Measurements from ENCODE around the gene IZUMO4.
A peak's percentile ranks its signal among the peaks of the same experiment; 100 is the strongest.
"Not testable (repeated sequence)": the region's sequence is repeated elsewhere in the genome, so short reads cannot be mapped to it uniquely, and the experiment has no call there.

The IZUMO4 gene

DNA sequence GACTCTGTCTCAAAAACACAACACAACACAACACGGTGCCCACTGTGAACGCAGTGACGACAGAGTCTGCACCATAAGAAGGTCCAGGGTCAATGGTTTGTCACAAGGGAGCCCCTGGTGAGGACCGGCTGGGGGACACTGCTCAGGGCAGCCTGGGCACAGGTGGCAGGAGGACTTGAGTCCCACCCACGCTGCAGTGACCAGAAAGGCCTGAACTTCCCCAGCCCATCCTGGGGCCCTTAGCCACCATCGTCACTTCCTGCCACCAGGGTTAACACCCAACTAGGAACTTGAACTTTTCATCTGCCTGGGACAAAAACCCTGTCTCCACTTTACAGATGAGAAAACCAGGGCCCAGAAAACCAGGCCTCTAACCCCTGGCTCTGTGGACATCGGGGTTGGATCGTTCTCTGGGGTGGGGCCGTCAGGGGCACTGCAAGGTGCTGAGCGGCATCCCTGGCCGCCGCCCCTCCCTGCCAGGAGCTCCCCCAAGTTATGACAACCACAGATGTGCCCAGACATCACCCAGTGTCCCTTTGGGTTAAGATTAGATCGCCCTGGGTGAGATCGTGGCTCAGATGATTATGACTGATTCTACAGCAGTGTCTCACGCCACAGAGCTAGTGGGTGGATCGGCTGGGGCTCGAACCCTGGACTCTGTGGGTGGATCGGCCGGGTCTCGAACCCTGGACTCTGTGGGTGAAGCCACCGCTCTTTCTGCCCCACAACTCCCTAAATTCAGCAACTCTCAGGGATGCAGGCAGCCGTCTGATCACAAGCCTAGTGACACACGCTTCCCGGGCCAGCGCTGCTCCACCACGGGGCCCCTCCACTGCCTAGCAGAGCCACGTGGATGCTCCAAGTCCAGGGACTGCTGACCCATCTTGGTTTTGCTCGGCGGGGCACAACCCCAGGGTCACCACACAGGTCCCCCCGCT, 14.6 kb upstream of the IZUMO4 start:
- no peak for DNase-seq (ENCODE audit: low read depth in 2 of 2)

DNA sequence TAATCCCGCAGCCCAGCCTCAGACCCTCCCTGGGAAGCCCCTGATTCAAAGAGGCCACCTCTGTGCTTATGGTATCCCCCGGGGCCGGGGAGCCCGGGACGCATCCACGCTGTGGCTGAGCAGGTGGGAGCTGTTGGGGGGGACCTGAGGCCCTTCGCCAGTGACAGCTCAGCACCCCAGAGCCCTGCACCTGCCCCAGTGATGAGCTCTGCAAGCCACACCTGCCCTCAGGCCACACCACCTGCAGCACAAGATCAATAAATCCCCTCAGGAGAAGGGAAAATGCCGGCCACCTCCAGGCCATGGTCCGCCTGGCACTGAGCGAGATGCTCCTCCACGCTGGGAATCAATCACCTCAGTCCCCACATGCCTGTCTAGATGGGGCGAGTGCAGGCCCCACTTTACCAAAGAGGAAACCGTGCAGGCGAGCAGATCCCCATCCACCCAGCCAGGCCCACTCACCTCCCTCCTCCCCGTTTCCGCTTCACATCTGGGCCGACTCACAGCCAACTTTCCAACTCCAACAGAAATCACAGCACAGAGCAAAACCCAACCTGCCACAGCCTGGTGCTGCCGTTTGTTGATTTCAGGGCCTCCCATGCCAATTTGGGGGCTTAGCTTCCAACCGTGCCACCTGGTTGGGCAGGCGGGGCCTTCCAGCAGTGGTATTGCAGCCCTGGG, 13.4 kb upstream of the IZUMO4 start:
- peak in 1 of 2 donors; percentile 54 for DNase-seq (ENCODE audit: low read depth in 2 of 2)

DNA sequence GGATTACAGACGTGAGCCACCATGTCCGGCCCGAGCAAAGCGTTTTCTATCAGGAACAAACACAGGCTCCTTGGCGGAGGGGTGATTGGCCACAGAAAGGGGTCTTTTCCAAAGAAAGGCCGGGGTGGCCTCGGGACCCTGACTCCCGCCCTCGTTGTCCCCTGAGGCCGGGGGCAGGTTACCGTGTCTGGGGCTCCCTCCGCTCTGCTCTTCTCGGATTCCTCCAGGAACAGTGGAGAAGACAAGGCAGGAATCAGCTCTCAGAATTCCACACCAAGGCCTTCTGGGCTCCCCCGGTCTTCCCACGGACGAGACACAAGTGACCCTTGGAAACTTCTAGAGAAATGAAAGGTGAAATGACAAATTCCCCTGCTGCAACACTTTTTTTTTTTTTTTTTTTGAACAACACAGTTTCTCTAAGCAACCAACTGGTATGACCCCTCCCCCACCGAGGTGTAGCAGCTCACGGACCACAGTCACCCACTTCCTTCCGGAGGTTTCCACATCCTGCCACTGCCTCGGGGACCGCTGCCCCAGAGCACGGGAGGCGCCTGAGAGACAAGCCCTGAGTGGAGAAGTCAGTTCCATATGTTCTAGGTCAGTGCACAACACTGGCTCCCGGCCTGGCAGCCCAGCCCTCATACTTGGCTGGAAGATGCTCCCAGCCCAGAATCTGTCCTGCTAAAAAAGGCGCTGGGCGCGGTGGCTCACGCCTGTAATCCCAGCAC, 11.6 kb upstream of the IZUMO4 start:
- DNase-seq (ENCODE audit: low read depth in 2 of 2), result peak; percentile 88 to 93

DNA sequence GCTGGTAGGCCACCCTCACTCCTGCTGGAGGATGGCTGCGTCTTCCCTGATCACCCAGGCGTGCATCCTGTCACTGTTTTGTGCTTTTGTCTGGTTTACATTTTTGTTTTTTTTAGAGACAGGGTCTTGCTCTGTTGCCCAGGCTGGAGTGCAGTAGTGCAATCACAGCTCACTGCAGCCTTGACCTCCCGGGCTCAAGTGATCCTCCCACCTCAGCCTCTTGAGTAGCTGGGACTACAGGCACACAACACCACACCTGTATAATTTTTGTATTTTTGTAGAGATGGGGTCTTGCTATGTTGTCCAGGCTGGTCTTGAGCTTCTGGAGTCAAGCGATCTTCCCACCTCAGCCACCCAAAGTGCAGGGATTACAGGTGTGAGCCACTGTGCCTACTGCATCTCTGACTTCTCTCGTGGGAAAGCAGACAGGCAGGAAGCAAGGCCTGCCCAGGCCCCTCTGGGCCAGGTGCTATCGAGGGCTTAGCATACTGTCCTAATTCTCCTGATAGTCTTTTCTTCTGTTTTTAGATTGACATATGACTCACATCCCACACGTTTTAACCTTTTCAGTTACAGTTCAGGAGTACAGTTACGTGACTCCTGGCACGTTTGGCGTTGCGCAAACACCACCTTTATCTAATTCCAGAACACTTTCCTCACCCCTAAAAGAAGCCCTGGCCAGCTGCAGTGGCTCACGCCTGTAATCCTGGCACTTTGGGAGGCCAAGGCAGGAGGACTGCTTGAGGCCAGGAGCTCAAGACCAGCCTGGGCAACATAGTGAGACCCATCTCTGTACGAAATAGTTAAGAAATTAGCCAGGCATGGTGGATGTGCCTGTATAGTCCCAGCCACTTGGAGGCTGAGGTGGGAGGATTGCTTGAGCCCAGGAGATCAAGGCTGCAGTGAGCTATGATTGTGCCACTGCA, 9.8 kb upstream of the IZUMO4 start:
- not testable (repeated sequence) for DNase-seq (ENCODE audit: low read depth in 2 of 2)

DNA sequence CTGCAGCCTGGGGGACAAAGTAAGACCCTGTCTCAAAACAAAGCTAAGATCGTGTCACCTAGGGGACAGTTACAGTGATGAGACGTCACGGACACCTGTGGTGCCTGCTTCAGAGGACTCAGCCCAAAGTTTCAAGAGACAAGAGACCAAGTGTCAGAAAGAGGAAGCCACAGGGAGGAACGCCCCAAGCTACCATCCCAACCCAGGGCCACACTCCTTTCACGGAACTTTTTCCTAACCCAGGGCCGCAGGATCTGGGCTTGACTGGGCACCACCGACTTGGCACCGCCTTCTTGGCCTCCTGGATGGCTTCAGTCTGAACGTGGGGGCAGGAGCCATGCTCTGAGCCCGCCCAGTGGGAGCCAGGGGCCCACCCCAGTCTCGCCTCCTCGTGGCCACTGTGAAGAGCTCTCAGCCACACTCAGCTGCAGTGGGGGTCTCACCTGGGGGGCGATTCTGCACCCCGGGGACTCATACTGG, 9.1 kb upstream of the IZUMO4 start:
- no peak for DNase-seq (ENCODE audit: low read depth in 2 of 2)

DNA sequence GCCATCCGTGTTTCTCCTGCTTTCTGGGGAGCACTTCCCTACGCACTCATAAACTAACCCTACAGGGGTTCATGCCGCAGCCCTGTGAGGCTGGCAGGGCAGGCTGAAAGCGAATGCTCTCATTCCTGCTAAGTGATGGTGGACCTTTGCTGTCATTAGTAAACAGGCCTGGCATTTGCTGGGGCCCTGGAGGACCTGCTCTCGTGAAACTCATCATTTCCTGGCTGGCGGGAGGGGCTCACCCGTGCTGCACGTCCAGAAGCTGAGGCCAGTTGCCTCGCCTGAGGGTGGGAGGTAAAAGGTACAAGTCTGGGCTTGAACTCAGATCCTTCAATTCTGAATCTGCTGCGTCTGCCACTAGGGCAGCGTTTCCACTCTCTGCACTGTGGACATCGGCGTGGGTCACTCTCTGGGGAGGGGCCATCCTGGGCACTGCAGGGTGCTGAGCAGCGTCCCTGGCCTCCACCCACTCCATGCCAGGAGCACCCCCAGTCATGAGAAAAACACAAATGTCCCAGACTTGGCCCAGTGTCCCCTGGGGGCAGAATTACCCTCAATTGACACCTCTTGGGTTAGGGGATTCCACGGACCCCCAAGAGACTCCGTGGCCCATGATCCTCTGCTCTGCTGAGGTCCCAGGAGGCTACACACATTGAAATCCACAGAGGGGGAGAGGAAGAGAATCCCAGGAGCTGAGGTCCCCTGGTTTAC, 7.6 kb upstream of the IZUMO4 start:
- DNase-seq (ENCODE audit: low read depth in 2 of 2), result no peak

DNA sequence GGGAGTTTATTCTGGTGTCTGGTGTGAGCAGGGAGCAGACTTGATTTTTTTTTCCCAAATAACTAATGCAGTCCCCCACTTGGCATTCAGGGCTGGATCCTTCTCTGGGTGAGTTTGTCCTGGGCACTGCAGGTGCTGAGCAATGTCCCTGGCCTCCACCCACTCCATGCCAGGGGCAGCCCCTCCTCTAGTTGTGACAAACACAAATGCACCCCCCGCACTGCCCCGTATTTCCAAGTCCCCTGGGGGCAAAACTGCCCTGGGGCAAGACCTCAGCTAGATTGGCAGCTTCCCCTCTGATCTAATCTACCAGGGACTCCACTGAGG, 7.0 kb upstream of the IZUMO4 start:
- no peak for DNase-seq (ENCODE audit: low read depth in 2 of 2)

DNA sequence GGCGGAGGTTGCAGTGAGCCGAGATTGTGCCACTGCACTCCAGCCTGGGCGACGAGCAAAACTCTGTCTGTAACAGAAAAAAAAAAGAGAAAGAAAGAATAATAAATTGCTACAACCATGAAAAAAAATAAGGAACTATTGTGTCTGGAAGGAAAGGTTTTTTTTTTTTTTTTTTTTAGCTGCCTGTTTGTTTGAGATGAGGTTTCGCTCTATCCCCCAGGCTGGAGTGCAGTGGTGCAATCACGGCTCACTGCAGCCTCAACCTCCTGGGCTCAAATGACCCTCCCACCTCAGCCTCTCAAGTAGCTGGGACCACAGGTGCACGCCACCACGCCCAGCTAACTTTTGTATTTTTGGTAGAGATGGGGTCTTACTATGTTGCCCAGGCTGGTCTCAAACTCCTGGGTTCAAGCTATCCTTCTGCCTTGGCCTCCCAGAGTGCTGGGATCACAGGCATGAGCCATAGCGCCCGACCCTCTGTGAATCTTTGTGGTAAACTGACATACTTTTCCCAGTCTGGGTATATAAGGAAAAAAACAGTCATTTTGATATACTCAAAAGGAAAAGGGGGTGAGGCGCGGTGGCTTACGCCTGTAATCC, 4.7 kb upstream of the IZUMO4 start:
- DNase-seq (ENCODE audit: low read depth in 2 of 2), result not testable (repeated sequence)

DNA sequence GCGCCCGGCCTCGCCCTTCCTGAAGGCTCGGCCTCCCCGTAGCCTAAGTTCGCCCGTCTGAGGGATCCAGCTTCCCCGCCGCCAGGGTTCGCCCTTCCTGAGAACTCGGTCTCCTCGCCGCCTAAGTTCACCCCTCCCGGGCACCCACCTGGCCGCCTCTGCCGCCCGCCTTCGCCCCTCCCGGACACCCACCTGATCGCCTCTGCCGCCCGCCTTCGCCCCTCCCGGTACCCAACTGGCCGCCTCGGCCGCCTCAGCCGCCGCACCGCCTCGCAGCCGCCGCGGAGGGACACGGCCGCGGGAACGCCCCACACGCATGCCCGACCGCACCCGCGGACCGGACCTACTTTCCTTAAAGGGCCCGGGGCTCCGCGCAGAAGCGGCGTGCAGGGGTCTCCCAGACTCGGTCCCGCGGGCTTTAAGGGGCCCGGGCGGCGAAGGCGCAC, 658 bp upstream of the IZUMO4 start, which contains the start of gene MOB3A:
Gene MOB3A (minus strand): TSS at position 293 of the 446 bp plus-strand sequence. CDS start 17,766 bp downstream, outside the sequence.
- peak; percentile 65 to 75 for DNase-seq (ENCODE audit: low read depth in 2 of 2)

DNA sequence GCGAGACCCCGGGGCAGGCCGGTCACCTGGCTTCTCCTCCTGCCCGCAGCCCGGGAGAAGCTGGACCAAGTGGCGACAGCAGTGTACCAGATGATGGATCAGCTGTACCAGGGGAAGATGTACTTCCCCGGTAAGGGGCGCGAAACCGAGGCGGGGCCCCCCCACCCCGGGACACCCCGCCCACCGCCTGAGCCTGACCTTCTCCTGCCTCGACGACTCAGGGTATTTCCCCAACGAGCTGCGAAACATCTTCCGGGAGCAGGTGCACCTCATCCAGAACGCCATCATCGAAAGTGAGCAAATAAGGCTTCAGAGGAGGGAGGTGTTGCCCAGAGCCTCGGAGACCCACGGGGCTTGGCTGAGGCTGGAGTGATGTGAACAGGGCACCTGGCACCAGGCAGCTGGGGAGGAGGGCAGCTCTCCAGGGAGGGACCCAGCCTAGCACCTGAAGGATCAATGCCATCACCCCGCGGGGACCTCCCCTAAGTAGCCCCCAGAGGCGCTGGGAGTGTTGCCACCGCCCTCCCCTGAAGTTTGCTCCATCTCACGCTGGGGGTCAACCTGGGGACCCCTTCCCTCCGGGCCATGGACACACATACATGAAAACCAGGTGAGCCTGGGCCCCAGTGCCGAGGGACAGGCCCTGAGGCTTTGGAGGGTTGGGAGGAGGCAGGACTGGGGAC, 629 bp downstream of the IZUMO4 start:
- DNase-seq (ENCODE audit: low read depth in 2 of 2), result no peak

DNA sequence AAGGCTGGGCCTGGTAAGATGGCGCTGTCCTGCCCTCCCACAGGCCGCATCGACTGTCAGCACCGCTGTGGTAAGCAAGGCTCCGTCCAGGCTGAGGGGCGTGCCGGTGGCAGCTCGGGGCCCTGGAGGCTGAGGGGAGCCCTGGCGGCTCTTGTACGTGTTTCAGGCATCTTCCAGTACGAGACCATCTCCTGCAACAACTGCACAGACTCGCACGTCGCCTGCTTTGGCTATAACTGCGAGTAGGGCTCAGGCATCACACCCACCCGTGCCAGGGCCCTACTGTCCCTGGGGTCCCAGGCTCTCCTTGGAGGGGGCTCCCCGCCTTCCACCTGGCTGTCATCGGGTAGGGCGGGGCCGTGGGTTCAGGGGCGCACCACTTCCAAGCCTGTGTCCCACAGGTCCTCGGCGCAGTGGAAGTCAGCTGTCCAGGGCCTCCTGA, 1.2 kb downstream of the IZUMO4 start:
- DNase-seq (ENCODE audit: low read depth in 2 of 2), result no peak

DNA sequence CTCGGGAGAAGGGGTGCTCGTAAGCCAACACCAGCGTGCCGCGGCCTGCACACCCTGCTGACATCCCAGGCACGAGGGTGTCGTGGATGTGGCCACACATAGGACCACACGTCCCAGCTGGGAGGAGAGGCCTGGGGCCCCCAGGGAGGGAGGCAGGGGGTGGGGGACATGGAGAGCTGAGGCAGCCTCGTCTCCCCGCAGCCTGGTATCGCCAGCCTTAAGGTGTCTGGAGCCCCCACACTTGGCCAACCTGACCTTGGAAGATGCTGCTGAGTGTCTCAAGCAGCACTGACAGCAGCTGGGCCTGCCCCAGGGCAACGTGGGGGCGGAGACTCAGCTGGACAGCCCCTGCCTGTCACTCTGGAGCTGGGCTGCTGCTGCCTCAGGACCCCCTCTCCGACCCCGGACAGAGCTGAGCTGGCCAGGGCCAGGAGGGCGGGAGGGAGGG, 2.4 kb downstream of the IZUMO4 start:
- DNase-seq (ENCODE audit: low read depth in 2 of 2), result no peak

DNA sequence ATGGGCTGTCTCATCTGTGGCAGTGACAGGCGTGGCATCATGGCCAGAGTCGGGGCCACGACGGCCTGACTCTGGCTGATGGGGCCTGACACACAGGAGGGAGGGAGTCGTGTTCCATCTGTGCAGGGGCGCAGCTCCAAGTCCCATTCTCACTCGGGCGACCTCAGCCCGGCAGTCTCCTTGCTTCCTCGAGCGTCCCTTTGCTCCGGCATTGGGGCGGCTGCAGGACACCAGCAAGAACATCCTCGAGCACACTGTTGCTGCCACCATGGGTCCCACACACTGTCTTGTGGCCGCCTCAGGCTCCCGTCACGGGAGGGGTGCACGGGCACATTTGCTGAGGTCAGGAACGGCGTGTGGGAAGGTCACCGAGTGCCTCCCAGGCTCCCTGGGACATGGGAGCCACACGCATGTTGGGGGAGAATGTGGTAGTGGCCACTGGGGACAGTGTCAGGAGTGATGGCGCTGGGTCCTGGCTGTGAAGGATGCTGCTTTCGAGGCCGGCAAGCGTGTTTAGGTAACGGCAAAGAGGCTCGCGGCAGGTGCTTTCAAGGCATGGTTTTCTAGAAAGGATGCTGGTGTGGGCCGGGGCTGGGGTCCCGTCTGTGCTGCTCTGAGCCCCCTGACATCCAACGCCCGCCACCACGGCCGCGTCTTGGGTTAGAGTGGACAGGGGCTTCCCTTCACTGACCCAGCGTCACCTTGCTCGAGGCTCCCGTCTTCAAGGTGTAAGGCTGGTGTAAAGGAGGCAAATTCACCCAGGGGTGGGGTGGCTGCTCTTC, 3.4 kb downstream of the IZUMO4 start:
- no peak for DNase-seq (ENCODE audit: low read depth in 2 of 2)

DNA sequence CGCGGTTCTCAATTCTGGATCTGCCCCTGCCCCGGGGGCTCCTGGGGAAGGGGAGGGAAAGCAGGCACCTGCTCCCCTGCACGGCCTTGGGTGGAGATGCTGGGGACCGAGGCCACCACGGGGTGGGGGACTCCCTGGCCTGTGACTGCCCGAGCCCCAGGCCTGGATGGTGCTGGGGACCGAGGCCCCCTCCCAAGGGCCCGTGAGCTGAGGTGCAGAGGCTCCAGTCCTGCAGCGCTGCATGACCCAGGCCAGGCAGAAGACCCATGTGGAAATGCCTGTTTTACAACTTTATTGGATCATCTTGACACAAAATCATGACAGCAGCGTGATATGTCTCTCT, 4.0 kb downstream of the IZUMO4 start:
- DNase-seq (ENCODE audit: low read depth in 2 of 2), result no peak

DNA sequence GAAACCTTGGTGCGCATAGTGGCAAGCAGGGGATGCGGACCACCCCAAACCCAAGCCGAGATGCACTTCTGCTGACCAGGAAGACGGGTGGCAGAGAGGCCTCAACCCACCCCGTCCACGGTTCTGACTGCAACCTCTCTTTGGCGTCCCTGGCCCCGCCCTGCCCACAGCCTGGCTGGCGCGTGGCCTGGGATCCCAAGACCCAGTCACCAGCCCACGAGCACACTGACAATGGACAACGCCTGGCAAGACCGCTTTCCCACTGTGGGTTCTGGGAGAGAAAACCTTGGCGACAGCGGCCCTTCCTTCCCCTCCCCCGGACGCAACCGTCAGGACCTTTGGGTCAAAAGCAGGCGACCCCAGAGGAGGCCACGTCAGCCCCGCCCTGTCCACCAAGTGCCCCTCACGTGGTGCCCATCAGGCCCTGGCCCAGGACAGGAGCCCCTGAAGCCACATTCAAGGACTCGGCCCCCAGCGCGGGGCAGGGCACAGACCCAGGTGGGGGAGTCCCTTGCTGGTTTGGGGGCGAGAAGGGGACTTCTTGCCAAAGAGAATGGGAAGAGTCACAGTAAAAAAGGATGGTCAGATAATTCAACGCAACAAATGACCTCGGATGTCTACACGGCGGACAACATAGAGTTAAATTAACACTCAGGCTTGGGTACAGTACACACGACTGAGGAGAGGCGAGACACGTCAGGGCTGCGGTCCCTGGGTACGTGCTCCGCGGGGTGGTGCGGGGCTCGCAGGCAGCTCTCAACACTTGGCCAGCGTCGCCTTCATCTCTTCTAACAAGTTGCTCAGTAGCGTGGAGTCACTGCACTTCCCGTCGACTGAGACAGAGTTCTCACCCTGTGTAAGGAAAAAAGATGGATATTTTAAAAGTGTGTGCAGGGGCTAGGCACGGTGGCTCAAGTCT, 5.0 kb downstream of the IZUMO4 start:
- DNase-seq (ENCODE audit: low read depth in 2 of 2), result no peak

DNA sequence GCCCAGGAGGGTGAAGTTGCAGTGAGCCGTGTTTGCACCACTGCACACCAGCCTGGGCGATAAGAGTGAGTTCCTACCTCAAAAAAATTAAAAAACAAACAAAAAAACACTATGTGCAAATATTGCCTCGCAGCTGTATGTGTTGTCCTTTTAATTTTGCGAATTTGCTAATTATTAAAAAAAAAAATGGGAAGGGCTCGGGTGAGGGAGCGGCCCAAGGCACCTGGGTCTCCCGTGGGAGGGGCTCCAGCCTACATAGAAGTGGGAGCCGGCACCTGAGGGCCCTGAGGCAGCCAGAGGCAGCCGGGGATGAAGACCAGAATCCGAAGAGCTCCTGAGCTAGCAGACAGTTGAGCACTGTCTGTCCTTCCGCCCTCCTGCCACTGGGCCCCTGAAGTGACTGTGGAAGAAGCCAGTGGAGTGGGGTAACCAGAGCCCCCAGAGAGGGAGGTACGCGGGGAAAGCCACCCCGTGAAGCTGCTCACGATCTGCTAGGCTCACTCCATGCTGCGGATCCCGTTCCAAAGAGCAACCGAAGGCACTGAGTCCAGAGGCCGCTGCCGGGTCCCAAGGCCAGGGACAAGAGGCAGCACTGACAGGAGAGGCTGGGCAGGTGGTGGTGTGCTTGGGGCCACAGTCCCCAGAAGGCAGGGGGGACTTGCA, 6.5 kb downstream of the IZUMO4 start:
- DNase-seq (ENCODE audit: low read depth in 2 of 2), result no peak

Data from activated CD8-positive, alpha-beta memory T cell treated with anti-CD3 and anti-CD28 coated beads for 4 hours (primary cell).